Measurements from ENCODE around the gene WDR44. TPM values are rescaled to one million over a fixed set of nuclear protein-coding genes. Genes with fewer than 3 reads are reported as not detected.

The WDR44 gene, protein sequence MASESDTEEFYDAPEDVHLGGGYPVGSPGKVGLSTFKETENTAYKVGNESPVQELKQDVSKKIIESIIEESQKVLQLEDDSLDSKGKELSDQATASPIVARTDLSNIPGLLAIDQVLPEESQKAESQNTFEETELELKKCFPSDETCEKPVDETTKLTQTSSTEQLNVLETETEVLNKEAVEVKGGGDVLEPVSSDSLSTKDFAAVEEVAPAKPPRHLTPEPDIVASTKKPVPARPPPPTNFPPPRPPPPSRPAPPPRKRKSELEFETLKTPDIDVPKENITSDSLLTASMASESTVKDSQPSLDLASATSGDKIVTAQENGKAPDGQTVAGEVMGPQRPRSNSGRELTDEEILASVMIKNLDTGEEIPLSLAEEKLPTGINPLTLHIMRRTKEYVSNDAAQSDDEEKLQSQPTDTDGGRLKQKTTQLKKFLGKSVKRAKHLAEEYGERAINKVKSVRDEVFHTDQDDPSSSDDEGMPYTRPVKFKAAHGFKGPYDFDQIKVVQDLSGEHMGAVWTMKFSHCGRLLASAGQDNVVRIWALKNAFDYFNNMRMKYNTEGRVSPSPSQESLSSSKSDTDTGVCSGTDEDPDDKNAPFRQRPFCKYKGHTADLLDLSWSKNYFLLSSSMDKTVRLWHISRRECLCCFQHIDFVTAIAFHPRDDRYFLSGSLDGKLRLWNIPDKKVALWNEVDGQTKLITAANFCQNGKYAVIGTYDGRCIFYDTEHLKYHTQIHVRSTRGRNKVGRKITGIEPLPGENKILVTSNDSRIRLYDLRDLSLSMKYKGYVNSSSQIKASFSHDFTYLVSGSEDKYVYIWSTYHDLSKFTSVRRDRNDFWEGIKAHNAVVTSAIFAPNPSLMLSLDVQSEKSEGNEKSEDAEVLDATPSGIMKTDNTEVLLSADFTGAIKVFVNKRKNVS
- total RNA-seq = 11.3 and 20.3 TPM in 2 replicates

DNA sequence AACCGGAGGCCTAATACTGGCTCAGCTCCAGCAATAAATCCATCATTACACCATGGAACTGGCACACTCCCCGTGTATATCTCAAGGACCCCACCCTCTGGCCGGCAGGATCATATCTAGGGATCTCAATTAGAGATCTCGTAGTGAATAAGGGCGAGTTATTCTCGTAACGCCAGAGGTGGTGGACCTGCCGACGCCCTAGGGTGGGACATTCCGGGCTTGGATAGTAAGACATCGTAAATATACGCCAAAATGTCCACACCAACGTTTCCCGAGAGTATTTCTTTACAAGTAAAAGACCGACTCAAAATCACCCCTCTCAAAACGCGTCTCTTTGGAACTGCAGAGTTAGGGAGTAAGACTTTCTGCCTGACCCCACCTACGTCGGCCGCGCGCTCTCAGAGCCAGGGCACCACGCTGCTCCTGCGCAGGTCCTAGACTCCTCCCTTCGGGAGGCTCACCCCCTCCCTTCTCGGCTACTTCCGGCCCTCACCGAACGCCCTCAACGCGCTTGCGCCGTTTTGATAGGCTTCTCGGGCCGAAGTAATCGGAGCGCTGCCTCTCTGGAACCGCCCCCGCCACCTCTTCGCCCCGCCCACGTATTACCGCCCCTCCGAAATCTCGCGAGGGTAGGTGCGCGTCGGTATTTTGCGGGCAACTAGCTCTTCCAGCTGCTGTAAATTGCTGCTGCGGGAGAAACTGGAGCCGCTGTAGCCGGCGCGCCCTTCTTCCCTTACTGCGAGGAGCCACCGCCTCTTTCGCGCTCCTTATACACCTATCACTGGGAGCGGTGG is at the start of gene WDR44:
WDR44 (plus strand) TSS at position 643 of the 794 bp plus-strand sequence. CDS start 398 bp downstream, outside the sequence.

DNA sequence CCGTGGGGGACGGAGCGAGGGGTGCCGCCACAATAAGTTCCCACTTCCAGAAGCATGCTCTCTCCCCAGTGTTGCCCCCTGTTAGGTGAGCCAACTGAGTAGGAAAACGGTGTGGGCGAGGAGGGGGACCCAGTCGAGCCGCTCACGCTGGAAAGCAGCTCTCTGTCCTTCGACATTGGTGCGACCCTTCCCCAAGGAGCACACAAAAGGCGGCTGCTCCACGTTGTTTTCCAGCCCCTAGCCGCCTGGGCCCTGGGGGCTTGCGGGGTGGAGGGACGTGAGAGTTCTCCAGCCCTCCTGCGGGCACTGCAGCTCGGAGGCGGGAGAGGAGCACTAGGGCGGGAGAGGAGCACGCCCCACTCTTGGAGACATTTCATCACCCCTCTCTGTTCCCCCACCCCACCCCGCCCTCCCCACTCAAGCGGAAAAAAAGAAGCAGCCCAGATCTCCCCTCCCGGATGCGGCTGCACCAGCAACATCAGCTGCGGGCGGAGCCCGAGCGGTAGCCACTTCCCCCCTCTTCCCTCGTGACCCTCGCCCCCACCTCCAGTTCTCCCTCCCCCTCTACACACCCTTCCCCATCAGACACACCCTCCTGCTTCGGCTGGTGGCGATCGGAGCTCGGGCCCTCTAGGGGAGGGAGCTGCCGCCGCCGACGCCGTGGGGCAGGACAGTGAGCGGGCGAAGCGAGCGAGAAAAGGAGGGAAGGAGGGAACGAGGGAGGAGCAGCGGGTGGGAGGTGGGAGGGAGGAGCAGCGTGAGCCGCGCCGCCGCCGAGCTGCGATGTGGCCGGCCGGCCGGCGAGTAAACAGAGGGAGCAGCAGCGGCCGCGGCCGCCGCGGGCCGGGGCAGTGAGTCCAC is 149.4 kb downstream of the WDR44 start, which contains the start of gene DOCK11:
DOCK11 (plus strand) TSS at position 755 of the 861 bp plus-strand sequence. CDS start 157 bp downstream, outside the sequence.

Other genes starting within 250 kb of the WDR44 start
- 1.7 and 4.0 TPM in 2 replicates for gene KLHL13, start 229.3 kb upstream of the WDR44 start, total RNA-seq
- gene DOCK11, start 149.7 kb downstream of the WDR44 start, total RNA-seq = 0.36 and 2.1 TPM in 2 replicates

Data from nasal cavity respiratory epithelium epithelial cell of viscerocranial mucosa (primary cell).